ENCODE measurements around the gene ASTN1. TPM values are rescaled to one million over a fixed set of nuclear protein-coding genes. Genes with fewer than 3 reads are reported as not detected.

The ASTN1 gene
- total RNA-seq, 4 donors from 2014 or later = 0.18 TPM; not detected in 3

DNA sequence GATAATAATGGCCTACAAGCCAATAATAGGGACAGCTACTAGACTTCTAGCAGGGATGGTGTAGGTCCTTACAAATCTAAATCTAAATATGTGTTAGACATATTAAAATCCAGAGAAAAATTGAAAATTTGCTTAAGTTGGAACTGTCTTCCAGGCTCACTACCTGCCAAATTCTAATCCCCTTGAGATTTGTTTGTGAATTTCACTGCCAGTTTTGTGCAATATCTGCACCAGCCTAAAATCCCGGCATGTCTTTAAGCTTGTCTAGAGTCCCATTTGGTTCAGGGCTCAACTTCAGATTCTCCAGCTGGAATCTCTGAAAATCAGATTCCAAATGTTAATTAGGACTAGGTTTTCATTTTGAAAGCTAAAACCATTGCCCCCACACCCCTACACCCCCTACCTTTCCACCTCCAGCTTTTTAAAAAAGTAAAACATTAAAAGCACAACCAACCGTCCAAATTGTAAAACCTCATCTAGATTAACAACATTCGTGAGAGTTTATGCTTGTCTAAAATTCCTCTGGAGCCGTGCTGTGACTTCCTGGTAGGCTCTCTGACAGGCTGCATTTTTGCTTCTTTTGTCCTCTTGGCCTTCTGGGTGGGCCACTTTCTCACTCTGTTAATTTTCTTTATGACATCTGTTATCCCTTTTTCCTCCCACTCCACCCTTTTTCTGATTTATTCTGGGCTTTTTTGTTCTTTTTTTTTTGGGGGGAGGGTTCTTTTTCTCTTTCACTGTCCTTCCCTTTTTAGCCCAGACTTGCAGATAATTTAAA, 352.8 kb downstream of the ASTN1 start:
- Histone ChIP-seq H3K27ac (no peak overlapping the region), H3K9me3 (no peaks in the 10 kb centered on the region), H3K4me3 (no peak overlapping the region), H3K36me3 (no peaks in the 10 kb centered on the region), H3K4me1 (no peaks in the 10 kb centered on the region), H3K27me3 (no peaks in the 10 kb centered on the region)
- no peak for DNase-seq (ENCODE audit: low spot score in 2 of 2)
- TF ChIP-seq EP300 (IDR thresholded peaks at IDR 0.05) = no peak
- TF ChIP-seq POLR2A (IDR thresholded peaks at IDR 0.05) = no peak
- TF ChIP-seq CTCF (IDR thresholded peaks at IDR 0.05) = no peak
- no peak for TF ChIP-seq POLR2AphosphoS5 (IDR thresholded peaks at IDR 0.05)
- WGBS = 22% methylated on average over 4 of the region's 4 CpGs

DNA sequence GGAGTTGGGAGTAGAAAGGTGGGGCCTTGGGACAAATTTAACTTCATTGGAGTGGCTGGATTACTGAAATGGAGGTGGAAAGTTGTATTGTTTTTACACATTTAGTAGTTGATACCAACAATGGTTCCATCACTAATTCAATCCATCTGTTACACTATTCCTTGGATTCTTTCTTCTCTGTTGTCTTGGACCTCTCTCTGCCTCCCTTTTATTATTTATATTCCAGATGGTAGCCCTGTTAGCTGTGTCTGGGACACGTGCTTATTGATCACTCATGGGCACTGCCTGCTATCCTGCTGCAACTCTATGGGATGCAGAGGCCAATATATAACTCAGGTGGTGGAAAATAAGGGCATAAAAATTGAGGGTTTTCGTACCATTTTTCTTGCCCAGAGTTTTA, 355.2 kb downstream of the ASTN1 start:
- Histone ChIP-seq H3K4me1 (peaks cover 2% of the 10 kb centered on the region), H3K27me3 (no peaks in the 10 kb centered on the region), H3K36me3 (no peaks in the 10 kb centered on the region), H3K27ac (no peak overlapping the region), H3K9me3 (no peaks in the 10 kb centered on the region), H3K4me3 (no peak overlapping the region)
- 65% methylated on average over 2 of the region's 2 CpGs for WGBS
- TF ChIP-seq POLR2AphosphoS5 (IDR thresholded peaks at IDR 0.05) (no peak), EP300 (IDR thresholded peaks at IDR 0.05) (no peak), CTCF (IDR thresholded peaks at IDR 0.05) (no peak), POLR2A (IDR thresholded peaks at IDR 0.05) (no peak)
- no peak for DNase-seq (ENCODE audit: low spot score in 2 of 2)

Other genes starting within 250 kb of the ASTN1 start
- gene BRINP2, start 6.2 kb upstream of the ASTN1 start, total RNA-seq = under 1 TPM in 2 of 4 donors, not detected in 2; 0.30 to 0.39 TPM